Measurements from ENCODE around the gene TAF9.

Gene TAF9, protein sequence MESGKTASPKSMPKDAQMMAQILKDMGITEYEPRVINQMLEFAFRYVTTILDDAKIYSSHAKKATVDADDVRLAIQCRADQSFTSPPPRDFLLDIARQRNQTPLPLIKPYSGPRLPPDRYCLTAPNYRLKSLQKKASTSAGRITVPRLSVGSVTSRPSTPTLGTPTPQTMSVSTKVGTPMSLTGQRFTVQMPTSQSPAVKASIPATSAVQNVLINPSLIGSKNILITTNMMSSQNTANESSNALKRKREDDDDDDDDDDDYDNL

DNA sequence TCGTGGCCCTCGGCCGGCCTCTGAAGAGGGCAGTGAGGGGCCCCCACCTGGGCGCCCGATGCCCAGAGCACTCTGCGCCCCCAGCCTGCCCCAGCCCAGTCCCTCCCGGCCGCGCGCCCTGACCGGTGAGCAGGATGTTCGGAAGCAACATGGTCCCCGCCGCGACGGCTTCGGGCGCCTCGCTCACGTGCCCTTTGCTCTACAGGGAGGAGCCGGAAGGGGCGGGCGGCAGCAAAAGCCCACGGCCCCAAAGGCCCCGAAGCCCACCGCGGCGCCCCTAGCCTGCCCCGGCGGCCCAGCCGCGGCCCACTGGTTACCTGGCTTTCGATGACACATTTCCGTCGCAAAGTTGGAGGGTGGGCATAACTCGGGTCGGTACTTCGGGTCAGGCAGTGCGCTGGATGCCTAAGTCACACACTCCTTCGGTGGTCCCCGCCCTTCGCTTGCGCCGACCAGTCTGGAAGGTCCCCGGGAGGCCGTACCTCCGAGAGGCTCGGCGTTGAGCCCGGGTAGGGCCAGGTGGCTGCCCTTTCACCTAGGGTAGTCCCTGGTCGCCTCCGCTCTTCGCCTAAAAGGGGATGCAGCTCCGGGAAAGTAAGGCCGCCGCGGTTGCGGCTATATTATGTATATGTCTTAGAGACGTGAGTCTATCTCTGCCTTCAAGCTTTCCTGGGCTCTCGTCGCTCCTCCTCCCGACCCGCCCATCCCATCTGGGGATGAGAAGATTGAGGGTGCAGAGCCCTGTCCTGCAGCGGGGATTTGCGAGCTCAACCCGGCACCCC is at the start of gene TAF9, which contains the start of the genes AK6 and RAD17:
TSS of gene TAF9 (minus strand) at position 181 of the 782 bp plus-strand sequence. CDS start 3,783 bp downstream, outside the sequence.
TSS of gene AK6 (minus strand) at position 181 of the 782 bp plus-strand sequence. CDS start at position 151, 30 bp downstream.
TSS of gene RAD17 (plus strand) at position 479 of the 782 bp plus-strand sequence. CDS start 2,391 bp downstream, outside the sequence.
- Mint-ChIP-seq H3K9me3 (no peaks in the 10 kb centered on the region), H3K4me3 (peak within 1 kb of the TSS; percentile 95), H3K27ac (peak within 1 kb of the TSS; percentile 100), H3K4me1 (peaks cover 27% of the 10 kb centered on the region), H3K27me3 (ENCODE audit: low read depth, poor library complexity) (no peaks in the 10 kb centered on the region), H3K36me3 (ENCODE audit: low read depth) (peaks cover 23% of the 10 kb centered on the region)
- DNase-seq, result peak; percentile 88
- TF ChIP-seq, protein P1, sequence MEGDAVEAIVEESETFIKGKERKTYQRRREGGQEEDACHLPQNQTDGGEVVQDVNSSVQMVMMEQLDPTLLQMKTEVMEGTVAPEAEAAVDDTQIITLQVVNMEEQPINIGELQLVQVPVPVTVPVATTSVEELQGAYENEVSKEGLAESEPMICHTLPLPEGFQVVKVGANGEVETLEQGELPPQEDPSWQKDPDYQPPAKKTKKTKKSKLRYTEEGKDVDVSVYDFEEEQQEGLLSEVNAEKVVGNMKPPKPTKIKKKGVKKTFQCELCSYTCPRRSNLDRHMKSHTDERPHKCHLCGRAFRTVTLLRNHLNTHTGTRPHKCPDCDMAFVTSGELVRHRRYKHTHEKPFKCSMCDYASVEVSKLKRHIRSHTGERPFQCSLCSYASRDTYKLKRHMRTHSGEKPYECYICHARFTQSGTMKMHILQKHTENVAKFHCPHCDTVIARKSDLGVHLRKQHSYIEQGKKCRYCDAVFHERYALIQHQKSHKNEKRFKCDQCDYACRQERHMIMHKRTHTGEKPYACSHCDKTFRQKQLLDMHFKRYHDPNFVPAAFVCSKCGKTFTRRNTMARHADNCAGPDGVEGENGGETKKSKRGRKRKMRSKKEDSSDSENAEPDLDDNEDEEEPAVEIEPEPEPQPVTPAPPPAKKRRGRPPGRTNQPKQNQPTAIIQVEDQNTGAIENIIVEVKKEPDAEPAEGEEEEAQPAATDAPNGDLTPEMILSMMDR (IDR thresholded peaks at IDR 0.05), result no peak

DNA sequence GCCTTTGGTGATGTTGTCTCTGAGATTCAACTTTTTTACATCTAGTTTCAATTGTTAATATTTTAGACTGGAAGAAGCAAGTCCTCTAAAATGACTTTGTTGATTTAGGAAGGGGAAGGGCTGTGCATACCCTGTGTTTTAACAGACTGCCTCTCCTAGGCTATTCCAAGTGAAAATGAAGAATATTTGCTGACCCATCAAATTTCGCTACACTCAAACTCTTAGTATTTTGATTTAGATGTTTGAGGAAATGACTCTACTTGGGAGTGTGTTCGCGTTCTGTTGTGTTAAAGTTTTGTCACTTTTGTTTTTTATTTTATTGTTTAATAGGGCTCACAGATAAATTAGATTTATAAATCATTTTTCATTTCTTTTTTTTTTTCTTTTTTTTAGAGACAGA is 49.2 kb upstream of the TAF9 start:
- Mint-ChIP-seq H3K27ac (no peak overlapping the region), H3K36me3 (ENCODE audit: low read depth) (peaks cover 50% of the 10 kb centered on the region), H3K27me3 (ENCODE audit: low read depth, poor library complexity) (peaks cover 54% of the 10 kb centered on the region), H3K9me3 (peaks cover 13% of the 10 kb centered on the region), H3K4me1 (peaks cover 14% of the 10 kb centered on the region), H3K4me3 (no peak overlapping the region)
- TF ChIP-seq, protein P1 (IDR thresholded peaks at IDR 0.05), result no peak
- DNase-seq, result no peak

DNA sequence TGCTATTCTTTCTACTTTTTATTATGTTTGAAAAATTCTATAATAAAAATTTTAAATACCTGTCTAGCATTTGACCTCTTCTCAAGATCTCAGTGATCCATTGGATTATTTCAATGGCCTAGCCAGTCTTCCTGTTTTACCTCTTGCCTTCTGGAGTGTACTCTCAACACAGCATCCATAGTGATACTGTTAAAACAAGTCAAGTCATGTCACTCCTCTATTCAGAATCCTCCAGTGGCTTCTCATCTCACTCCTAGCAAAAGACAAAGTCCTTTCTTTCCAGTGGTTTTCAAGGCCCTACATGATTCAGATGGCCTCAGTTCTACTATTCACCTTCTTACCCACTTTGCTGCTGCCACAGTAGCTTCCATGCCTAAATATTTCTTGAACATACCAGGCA is 47.4 kb upstream of the TAF9 start:
- no peak overlapping the region for H3K27ac Mint-ChIP-seq
- peaks cover 54% of the 10 kb centered on the region for H3K27me3 Mint-ChIP-seq (ENCODE audit: low read depth, poor library complexity)
- H3K4me3 Mint-ChIP-seq, result no peak overlapping the region
- peaks cover 54% of the 10 kb centered on the region for H3K36me3 Mint-ChIP-seq (ENCODE audit: low read depth)
- TF ChIP-seq, protein P1 (IDR thresholded peaks at IDR 0.05), result no peak
- H3K9me3 Mint-ChIP-seq, result no peaks in the 10 kb centered on the region
- H3K4me1 Mint-ChIP-seq, result peaks cover 14% of the 10 kb centered on the region
- DNase-seq, result no peak

DNA sequence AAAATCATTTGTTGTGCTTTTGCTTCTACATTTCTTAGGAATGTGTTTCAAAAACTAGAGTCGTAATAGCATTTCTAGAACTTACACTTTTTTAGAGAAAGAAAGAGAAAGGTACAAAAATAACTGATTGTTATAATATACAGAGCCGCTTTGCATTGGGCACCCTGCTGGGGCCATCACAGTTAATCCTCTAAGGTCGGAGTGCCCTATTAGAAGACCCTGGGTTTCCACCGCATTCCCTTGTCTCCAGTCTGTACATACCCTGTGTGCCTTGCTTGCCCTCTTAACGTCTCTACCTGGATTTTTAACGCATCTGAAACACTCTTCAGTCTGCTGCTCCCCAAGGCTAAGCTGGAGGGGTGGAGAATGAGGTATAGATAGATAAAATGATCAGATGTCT is 46.9 kb upstream of the TAF9 start:
- Mint-ChIP-seq H3K9me3 (no peaks in the 10 kb centered on the region), H3K4me1 (peaks cover 14% of the 10 kb centered on the region), H3K4me3 (peak overlapping the region; percentile 87), H3K36me3 (ENCODE audit: low read depth) (peaks cover 59% of the 10 kb centered on the region), H3K27ac (no peak overlapping the region), H3K27me3 (ENCODE audit: low read depth, poor library complexity) (peaks cover 54% of the 10 kb centered on the region)
- DNase-seq, result no peak
- TF ChIP-seq, protein P1 (IDR thresholded peaks at IDR 0.05), result no peak

DNA sequence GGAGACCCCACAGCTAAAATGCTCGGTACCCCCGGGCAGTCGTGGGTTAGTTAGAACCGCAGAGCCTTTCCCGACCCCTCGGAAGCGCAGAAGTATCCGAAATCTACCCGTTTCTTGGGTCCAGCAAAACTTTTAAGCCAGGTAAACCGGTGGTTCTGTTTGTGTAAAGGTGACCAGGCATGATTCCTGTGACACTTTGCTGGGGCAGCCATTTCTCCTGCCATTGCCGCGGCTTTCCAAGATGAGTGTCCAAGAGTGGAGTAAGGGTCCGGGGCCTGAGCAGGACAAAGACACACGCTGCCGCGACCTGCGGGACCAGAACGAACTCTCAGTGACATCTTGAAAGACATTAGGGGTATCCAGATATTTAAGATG is 46.3 kb upstream of the TAF9 start:
- peaks cover 58% of the 10 kb centered on the region for H3K36me3 Mint-ChIP-seq (ENCODE audit: low read depth)
- peak; percentile 24 for DNase-seq
- peak overlapping the region; percentile 87 for H3K4me3 Mint-ChIP-seq
- peaks cover 14% of the 10 kb centered on the region for H3K4me1 Mint-ChIP-seq
- no peaks in the 10 kb centered on the region for H3K9me3 Mint-ChIP-seq
- no peak overlapping the region for H3K27ac Mint-ChIP-seq
- TF ChIP-seq, protein P1 (IDR thresholded peaks at IDR 0.05), result no peak
- H3K27me3 Mint-ChIP-seq (ENCODE audit: low read depth, poor library complexity), result peaks cover 54% of the 10 kb centered on the region
